Mesothelial cell of epicardium (in vitro differentiated cells): ENCODE measurements around the gene UNC5A. TPM values are rescaled to one million over a fixed set of nuclear protein-coding genes. Genes with fewer than 3 reads are reported as not detected.
A peak's percentile ranks its signal among the peaks of the same experiment; 100 is the strongest.

Experiments used
- DNase-seq, 2 experiments: peaks; one replicate each; pipeline ENCODE4 v3.0.0; 2021; ENCODE audit warnings: low spot score in 2 of 2; ENCODE audit not compliant: unreplicated experiment in 2 of 2
- H3K27ac Mint-ChIP-seq: 2 replicates; pipeline ENCODE4 v1.8.0; 2021; ENCODE audit warnings: mixed read lengths
- H3K27me3 Mint-ChIP-seq: 2 replicates; pipeline ENCODE4 v1.8.0; 2021; ENCODE audit warnings: low read depth, mixed read lengths
- H3K36me3 Mint-ChIP-seq: 2 replicates; pipeline ENCODE4 v1.8.0; 2021; ENCODE audit warnings: mixed read lengths
- H3K4me1 Mint-ChIP-seq: 2 replicates; pipeline ENCODE4 v1.8.0; 2021; ENCODE audit warnings: mixed read lengths
- H3K4me3 Mint-ChIP-seq: 2 replicates; pipeline ENCODE4 v1.8.0; 2021; ENCODE audit warnings: mild to moderate bottlenecking, moderate library complexity, mixed read lengths
- H3K9me3 Mint-ChIP-seq: 2 replicates; pipeline ENCODE4 v1.8.0; 2021; ENCODE audit warnings: mixed read lengths
- total RNA-seq: library from RNA; stranded (reverse); gene quantifications from 3 replicates; pipeline ENCODE4 v1.2.1, GENCODE V29; 2021
- TF ChIP-seq, protein P1 (sequence below): fragments of 200-600 bp; sonication (generic); IDR thresholded peaks from one replicate; pipeline ENCODE4 v1.5.0; 2021; ENCODE audit warnings: antibody characterized with exemption; ENCODE audit not compliant: unreplicated experiment

Gene UNC5A
- total RNA-seq, 1 donor from 2014 or later = not detected

DNA sequence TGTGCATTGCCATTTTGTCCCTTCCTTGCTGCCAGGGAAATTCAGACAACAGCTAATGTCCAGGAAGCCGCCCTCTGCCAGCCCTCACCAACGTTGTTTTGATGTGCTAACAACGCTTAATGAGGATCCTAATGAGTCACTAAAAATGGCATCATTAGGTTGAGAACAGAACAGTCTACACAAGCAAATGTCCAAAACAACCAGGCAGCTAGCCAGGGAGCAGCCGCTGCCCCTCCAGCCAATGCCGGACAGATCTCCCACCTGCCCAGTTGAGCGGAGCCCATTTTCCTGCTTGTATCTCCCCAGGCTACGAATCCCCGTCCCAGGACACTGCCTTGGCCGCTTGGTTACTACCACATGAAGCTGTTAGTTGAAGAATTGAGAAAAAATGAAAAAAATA is 40.4 kb upstream of the UNC5A start:
- Mint-ChIP-seq H3K9me3 (peaks cover 11% of the 10 kb centered on the region), H3K4me1 (no peaks in the 10 kb centered on the region), H3K27me3 (peaks cover 79% of the 10 kb centered on the region), H3K4me3 (no peak overlapping the region), H3K27ac (no peak overlapping the region), H3K36me3 (no peaks in the 10 kb centered on the region)
- TF ChIP-seq, protein P1, sequence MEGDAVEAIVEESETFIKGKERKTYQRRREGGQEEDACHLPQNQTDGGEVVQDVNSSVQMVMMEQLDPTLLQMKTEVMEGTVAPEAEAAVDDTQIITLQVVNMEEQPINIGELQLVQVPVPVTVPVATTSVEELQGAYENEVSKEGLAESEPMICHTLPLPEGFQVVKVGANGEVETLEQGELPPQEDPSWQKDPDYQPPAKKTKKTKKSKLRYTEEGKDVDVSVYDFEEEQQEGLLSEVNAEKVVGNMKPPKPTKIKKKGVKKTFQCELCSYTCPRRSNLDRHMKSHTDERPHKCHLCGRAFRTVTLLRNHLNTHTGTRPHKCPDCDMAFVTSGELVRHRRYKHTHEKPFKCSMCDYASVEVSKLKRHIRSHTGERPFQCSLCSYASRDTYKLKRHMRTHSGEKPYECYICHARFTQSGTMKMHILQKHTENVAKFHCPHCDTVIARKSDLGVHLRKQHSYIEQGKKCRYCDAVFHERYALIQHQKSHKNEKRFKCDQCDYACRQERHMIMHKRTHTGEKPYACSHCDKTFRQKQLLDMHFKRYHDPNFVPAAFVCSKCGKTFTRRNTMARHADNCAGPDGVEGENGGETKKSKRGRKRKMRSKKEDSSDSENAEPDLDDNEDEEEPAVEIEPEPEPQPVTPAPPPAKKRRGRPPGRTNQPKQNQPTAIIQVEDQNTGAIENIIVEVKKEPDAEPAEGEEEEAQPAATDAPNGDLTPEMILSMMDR = no peak
- DNase-seq = peak in 1 of 2 experiments; percentile 20

DNA sequence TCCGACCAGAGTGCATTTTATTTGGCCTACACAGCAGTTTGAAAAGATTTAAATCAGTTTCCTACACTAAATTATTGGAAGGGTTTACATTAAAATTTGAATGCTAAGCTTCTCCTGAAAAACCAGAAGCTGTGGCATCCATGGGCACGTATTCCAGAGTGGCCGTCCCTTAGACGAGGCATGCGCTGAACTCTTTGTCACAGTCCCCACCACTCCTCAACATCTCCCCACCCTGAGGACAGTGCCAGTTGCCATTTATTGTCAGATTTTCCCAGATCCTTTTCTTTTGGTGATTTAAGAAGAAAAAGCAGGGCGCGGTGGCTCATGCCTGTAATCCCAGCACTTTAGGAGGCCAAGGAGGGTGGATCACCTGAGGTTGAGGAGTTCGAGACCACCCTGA is 39.9 kb upstream of the UNC5A start:
- no peaks in the 10 kb centered on the region for H3K36me3 Mint-ChIP-seq
- DNase-seq = peak in 1 of 2 experiments; percentile 7
- no peak overlapping the region for H3K4me3 Mint-ChIP-seq
- peaks cover 6% of the 10 kb centered on the region for H3K9me3 Mint-ChIP-seq
- no peak overlapping the region for H3K27ac Mint-ChIP-seq
- H3K4me1 Mint-ChIP-seq = no peaks in the 10 kb centered on the region
- TF ChIP-seq, protein P1 = no peak
- H3K27me3 Mint-ChIP-seq = peaks cover 79% of the 10 kb centered on the region

DNA sequence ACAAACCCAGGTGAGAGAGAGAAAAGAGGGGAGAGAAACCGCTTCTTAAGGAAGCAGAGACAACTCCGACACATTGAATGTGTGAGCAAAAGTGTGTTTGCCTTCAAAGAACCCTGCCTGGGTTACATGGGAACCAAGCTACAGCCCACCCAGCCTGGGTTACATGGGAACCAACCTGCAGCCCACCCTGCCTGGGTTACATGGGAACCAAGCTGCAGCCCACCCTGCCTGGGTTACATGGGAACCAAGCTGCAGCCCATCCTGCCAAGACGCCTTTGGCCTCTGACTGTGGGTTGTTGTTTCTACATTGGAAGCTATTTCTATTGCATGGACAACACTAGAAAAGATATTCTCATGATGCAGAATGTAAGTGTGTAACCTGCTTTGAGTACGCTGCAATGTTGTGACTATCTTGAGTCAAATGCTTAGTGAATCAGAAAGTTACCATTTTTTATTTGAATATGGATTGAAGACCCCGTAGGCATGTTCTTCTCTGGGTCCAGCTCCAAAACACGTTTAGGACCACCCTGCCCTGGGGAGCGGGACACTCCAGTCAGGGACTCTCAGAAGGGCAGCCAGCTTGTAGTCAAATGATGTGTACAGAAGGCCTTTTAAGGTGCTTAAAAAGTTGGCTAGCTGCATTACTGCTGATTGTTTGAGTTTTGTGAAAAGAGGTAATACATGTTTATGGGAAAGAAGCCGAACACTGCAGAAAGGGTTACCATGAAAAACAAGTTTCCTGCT is 39.1 kb upstream of the UNC5A start:
- Mint-ChIP-seq H3K27me3 (peaks cover 76% of the 10 kb centered on the region), H3K36me3 (no peaks in the 10 kb centered on the region), H3K4me3 (no peak overlapping the region), H3K27ac (no peak overlapping the region), H3K4me1 (no peaks in the 10 kb centered on the region), H3K9me3 (no peaks in the 10 kb centered on the region)
- TF ChIP-seq, protein P1 = no peak
- DNase-seq = peak in 1 of 2 experiments; percentile 6

DNA sequence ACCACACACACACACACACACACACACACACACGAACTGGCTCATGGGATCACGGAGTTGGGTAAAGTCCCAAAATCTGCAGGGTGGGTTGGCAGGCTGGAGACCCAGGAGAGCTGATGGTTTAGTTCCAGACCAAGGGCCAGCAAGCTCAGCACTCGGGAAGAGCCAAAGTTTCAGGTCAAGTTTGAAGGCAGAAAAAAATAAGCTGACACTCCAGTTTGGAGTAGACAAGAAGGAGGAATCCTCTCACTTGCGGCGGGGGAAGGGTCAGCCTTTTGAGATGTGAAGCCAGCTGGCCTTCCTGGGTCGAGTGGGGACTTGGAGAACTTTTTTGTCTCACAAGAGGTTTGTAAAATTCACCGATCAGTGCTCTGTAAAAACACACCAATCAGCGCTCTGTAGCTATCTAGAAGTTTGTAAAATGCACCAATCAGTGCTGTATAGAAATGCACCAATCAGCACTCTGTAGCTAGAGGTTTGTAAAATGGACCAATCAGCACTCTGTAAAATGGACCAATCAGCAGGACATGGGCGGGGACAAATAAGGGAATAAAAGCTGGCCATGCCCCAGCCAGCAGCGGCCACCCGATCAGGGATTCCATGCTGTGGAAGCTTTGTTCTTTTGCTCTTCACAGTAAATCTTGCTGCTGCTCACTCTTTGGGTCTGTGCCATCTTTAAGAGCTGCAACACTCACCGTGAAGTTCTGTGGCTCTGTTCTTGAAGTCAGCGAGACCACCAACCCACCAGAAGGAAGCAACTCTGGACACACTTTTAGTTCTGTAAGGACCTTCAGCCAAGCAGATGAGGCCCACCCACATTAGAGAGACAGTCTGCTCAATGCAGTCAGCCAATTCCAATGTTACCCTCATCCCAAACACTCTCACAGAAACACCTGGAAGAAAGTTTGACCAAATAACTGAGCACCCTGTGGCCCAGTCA is 37.8 kb upstream of the UNC5A start:
- TF ChIP-seq, protein P1 = no peak
- H3K4me3 Mint-ChIP-seq = no peak overlapping the region
- H3K27ac Mint-ChIP-seq = no peak overlapping the region
- H3K9me3 Mint-ChIP-seq = no peaks in the 10 kb centered on the region
- no peaks in the 10 kb centered on the region for H3K36me3 Mint-ChIP-seq
- H3K27me3 Mint-ChIP-seq = peaks cover 80% of the 10 kb centered on the region
- peak in 1 of 2 experiments; percentile 5 for DNase-seq
- H3K4me1 Mint-ChIP-seq = no peaks in the 10 kb centered on the region

DNA sequence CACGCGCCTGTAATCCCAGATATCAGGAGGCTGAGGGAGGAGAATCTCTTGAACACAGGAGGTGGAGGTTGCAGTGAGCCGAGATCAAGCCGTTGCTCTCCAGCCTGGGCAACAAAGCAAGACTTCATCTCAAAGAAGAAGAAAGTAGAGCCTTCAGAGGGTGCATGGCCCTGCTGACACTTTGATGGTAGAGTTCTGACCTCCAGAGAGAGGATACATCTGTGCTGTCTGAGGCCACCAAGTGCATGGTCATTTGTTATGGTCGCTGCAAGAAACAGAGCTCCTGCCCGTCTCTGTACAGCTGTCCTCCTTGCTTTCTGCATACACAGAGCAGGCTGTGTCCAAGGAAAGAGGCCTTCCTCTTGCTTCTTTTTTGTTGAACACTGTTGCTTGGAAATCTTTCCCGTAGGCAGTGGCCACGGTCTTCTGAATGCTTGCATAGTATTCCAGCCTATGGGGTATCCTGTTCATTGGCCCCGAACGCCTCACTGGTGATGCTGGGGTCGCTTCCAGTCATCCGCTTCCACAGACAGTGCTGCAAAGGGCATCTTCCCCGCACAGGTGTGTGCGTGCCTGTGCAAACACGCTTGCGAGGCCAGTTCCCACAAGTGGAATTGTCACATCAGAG is 36.8 kb upstream of the UNC5A start:
- Mint-ChIP-seq H3K36me3 (no peaks in the 10 kb centered on the region), H3K9me3 (no peaks in the 10 kb centered on the region), H3K4me1 (no peaks in the 10 kb centered on the region), H3K27me3 (peaks cover 75% of the 10 kb centered on the region), H3K4me3 (no peak overlapping the region), H3K27ac (no peak overlapping the region)
- TF ChIP-seq, protein P1 = no peak
- DNase-seq = peak in 1 of 2 experiments; percentile 3
